HCT116 (cell line): Measurements from ENCODE around the gene DNAJC16. TPM values are rescaled to one million over a fixed set of nuclear protein-coding genes. Genes with fewer than 3 reads are reported as not detected.
A peak's percentile ranks its signal among the peaks of the same experiment; 100 is the strongest.

Source experiments
- ATAC-seq: fragments of 200-7000 bp; cut with Tn5 transposase; 2 replicates; pipeline ENCODE4 v1.9.1; 2020; ENCODE audit warnings: mild to moderate bottlenecking, moderate library complexity
- BruUV-seq: library from RNA; stranded (reverse); fragments of 400-500 nt; replicated peaks from 2 replicates; lab custom pipeline; 2021; lab: Mats Ljungman, UMichigan
- CTCF ChIA-PET: fragments of 300-600 bp; sonication (Branson Sonifier 250); formaldehyde crosslinking; loops from one replicate; lab custom pipeline; 2021; ENCODE audit warnings: antibody characterized with exemption; lab: Charles Lee
- POLR2A ChIA-PET: fragments of 300-600, 350-600 bp; sonication (Branson Sonifier 250); formaldehyde crosslinking; loops from one replicate; lab custom pipeline; 2021; ENCODE audit warnings: antibody characterized with exemption; lab: Charles Lee
- RAD21 ChIA-PET, 2 experiments: fragments of 300-600 bp; sonication (Branson Sonifier 250); formaldehyde crosslinking; loops; one replicate each; lab custom pipeline; 2023; ENCODE audit warnings: low total read pairs in 2 of 2; ENCODE audit not compliant: uncharacterized antibody in 2 of 2, unreplicated experiment in 2 of 2, low non-redundant PET in 1 of 2; lab: Charles Lee
- DNase-seq: peaks from one replicate; pipeline ENCODE4 v3.0.0-alpha.2; 2010; ENCODE audit warnings: low read depth, low spot score
- H2AFZ ChIP-seq: fragments of 200-600 bp; shearing (Covaris generic), sonication (generic); 2 replicates; pipeline ENCODE4 v1.6.1; 2017; ENCODE audit warnings: low read depth, mixed run types, mixed read lengths, antibody characterized with exemption, low read length; ENCODE audit not compliant: poor library complexity, severe bottlenecking
- H3K27ac ChIP-seq: 2 replicates; pipeline ENCODE4 v1.5.1; 2012; ENCODE audit warnings: low read depth, low read length
- H3K27me3 ChIP-seq: fragments of 200-600 bp; sonication (generic); 2 replicates; pipeline ENCODE4 v1.6.1; 2016; ENCODE audit warnings: mixed run types, low read length, mixed read lengths; ENCODE audit not compliant: insufficient read depth
- H3K36me3 ChIP-seq, 2 experiments: fragments of 200-500 bp in 1 of 2; fragments of 200-600 bp in 1 of 2; sonication (Bioruptor generic) in 1 of 2; sonication (generic) in 1 of 2; 2 replicates each; pipeline versions ENCODE4 v1.5.1 to v1.6.1; 2014 to 2016; ENCODE audit warnings: low read length in 2 of 2, inconsistent platforms in 1 of 2, mixed read lengths in 1 of 2, mixed run types in 1 of 2; ENCODE audit not compliant: insufficient read depth in 2 of 2, control insufficient read depth in 1 of 2
- H3K4me1 ChIP-seq, 2 experiments: fragments of 200-600 bp in 1 of 2; sonication (generic) in 1 of 2; 2 replicates each; pipeline versions ENCODE4 v1.5.1 to v1.6.1; 2012 to 2017; ENCODE audit warnings: low read length in 2 of 2, inconsistent platforms in 1 of 2, mild to moderate bottlenecking in 1 of 2, mixed read lengths in 1 of 2, mixed run types in 1 of 2, moderate library complexity in 1 of 2; ENCODE audit not compliant: insufficient read depth in 2 of 2, control insufficient read depth in 1 of 2
- H3K4me2 ChIP-seq: fragments of 200-600 bp; sonication (generic); 2 replicates; pipeline ENCODE4 v1.6.1; 2017; ENCODE audit warnings: mixed run types, low read length, mixed read lengths
- H3K4me3 ChIP-seq, 2 experiments: fragments of 200-600 bp in 1 of 2; sonication (generic) in 1 of 2; replicated peaks in 1 of 2; 2 replicates each; pipeline ENCODE4 v1.5.1; 2011 to 2016; ENCODE audit warnings: low read length in 2 of 2, control low read depth in 1 of 2, low read depth in 1 of 2, mild to moderate bottlenecking in 1 of 2, mixed read lengths in 1 of 2, mixed run types in 1 of 2
- H3K79me2 ChIP-seq: fragments of 200-600 bp; sonication (generic); 2 replicates; pipeline ENCODE4 v1.6.1; 2017; ENCODE audit warnings: mild to moderate bottlenecking, mixed run types, low read length, moderate library complexity, mixed read lengths; ENCODE audit not compliant: insufficient read depth
- H3K9ac ChIP-seq: fragments of 200-600 bp; sonication (generic); 2 replicates; pipeline ENCODE4 v1.6.1; 2016; ENCODE audit warnings: low read length, mixed read lengths
- H3K9me2 ChIP-seq: fragments of 200-600 bp; sonication (generic), shearing (Covaris generic); 2 replicates; pipeline ENCODE4 v1.6.1; 2017; ENCODE audit warnings: mixed run types, mild to moderate bottlenecking, moderate library complexity; ENCODE audit not compliant: insufficient read depth
- H3K9me3 ChIP-seq, 2 experiments: fragments of 200-500 bp in 1 of 2; fragments of 200-600 bp in 1 of 2; sonication (Bioruptor generic) in 1 of 2; sonication (generic) in 1 of 2; 2 replicates each; pipeline ENCODE4 v1.6.1; 2014 to 2017; ENCODE audit warnings: low read length in 2 of 2, mixed read lengths in 2 of 2, inconsistent platforms in 1 of 2, low read depth in 1 of 2, mild to moderate bottlenecking in 1 of 2, mixed run types in 1 of 2, moderate library complexity in 1 of 2; ENCODE audit not compliant: control insufficient read depth in 1 of 2, insufficient read depth in 1 of 2
- H4K20me1 ChIP-seq: fragments of 200-600 bp; sonication (generic), shearing (Covaris generic); 2 replicates; pipeline ENCODE4 v1.6.1; 2017; ENCODE audit warnings: mixed run types, mild to moderate bottlenecking, moderate library complexity; ENCODE audit not compliant: insufficient read depth
- CEBPB ChIP-seq: IDR thresholded peaks from 2 replicates; pipeline ENCODE4 v1.6.1; 2012; ENCODE audit warnings: low read depth
- EGR1 ChIP-seq: IDR thresholded peaks from 2 replicates; pipeline ENCODE4 v1.6.1; 2012; ENCODE audit warnings: low read depth
- JUND ChIP-seq: IDR thresholded peaks from 2 replicates; pipeline ENCODE4 v1.6.1; 2012
- POLR2AphosphoS5 ChIP-seq: IDR thresholded peaks from 2 replicates; pipeline ENCODE4 v1.6.1; 2011; ENCODE audit warnings: mild to moderate bottlenecking, low read depth, low read length, moderate library complexity
- SP1 ChIP-seq: IDR thresholded peaks from 2 replicates; pipeline ENCODE4 v1.6.1; 2012; ENCODE audit warnings: low read depth
- ZFX ChIP-seq: fragments of 450-650 bp; IDR thresholded peaks from 2 replicates; pipeline ENCODE4 v1.6.1; 2017
- intact Hi-C: fragments of 100-400 bp; cut with micrococcal nuclease; formaldehyde crosslinking; loops from 2 replicates; pipeline ENCODE4 v1.10.0; 2022
- total RNA-seq: library from RNA; stranded (reverse); gene quantifications from one replicate; pipeline ENCODE4 v1.2.1, GENCODE V29; 2021; ENCODE audit not compliant: unreplicated experiment
- TF ChIP-seq, protein P1 (sequence below): IDR thresholded peaks from 2 replicates; pipeline ENCODE4 v1.6.1; 2012
- TF ChIP-seq, protein P2 (sequence below): IDR thresholded peaks from 2 replicates; pipeline ENCODE4 v1.6.1; 2012

DNAJC16 gene
- total RNA-seq, 1 experiment from 2014 or later = 20.6 TPM

DNA sequence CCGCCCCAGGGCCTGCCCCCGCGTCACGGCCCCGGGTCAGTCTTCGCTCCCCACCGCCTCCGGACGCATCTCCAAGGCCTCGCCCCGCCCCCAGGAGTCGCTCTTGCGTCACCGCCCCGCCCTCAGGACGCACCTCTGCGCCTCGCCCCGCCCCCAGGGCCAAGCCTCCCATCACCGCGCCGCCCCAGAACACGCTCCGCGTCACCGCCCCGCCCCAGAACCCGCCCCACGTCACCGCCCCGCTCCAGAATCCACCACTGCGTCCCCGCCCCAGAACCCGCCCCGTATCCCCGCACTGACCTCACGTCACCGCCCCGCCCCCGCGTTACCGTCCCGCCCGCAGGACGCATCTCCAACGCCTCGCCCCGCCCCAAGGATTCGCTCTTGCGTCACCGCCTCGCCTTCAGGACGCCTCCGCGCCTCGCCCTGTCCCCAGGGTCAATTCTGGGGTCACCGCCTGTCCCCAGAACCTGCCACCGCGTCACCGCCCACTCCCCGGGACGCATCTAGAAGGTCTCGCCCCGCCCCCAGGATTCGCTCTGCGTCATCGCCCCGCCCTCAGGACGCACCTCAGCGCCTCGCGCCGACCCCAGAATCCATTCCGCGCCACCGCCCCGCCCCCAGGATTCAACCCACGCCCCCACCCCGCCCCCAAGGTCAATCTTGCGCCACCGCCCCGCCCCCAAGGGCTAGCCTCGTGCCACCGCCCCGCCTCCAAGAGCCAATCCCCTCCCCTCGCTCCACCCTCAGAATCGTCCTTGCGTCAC is 2.2 kb upstream of the DNAJC16 start:
- Histone ChIP-seq H3K27me3 (no peaks in the 10 kb centered on the region), H3K9ac (peak overlapping the region; percentile 79), H2AFZ (no peak overlapping the region), H3K4me1 (peaks cover 10 to 31% of the 10 kb centered on the region in 2 experiments), H3K36me3 (0 out of 4 replicates have a peak, but pooled peaks cover 0 to under 1% of the 10 kb centered on the region in 2 experiments), H3K4me3 (peak overlapping the region; percentile 75 to 80), H3K79me2 (peaks cover 24% of the 10 kb centered on the region), H3K9me3 (no peaks in the 10 kb centered on the region), H3K27ac (peak overlapping the region; percentile 87), H4K20me1 (no peaks in the 10 kb centered on the region), H3K4me2 (peak overlapping the region; percentile 81), H3K9me2 (no peaks in the 10 kb centered on the region)
- RAD21 ChIA-PET = no interaction called here
- TF ChIP-seq POLR2AphosphoS5 (peak; percentile 26; the same call in 1 of the 2 replicates), JUND (no peak), SP1 (peak; percentile 73), EGR1 (peak; percentile 86), ZFX (no peak), CEBPB (peak; percentile 71)
- TF ChIP-seq, protein P1, sequence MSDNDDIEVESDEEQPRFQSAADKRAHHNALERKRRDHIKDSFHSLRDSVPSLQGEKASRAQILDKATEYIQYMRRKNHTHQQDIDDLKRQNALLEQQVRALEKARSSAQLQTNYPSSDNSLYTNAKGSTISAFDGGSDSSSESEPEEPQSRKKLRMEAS = peak; percentile 30; the same call in 1 of the 2 replicates
- TF ChIP-seq, protein P2, sequence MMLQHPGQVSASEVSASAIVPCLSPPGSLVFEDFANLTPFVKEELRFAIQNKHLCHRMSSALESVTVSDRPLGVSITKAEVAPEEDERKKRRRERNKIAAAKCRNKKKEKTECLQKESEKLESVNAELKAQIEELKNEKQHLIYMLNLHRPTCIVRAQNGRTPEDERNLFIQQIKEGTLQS = no peak; the same call in 1 of the 2 replicates
- peak; percentile 62 for ATAC-seq
- BruUV-seq = no TSS peak
- POLR2A ChIA-PET = no interaction called here
- peak; percentile 93 for DNase-seq
- intact Hi-C loops = loop anchor here (5.0 kb wide), 2 partner anchors 93 to 623 kb away; partner anchors contain the start of gene DDI2
- CTCF ChIA-PET = no interaction called here
